ENCODE results near the gene CRK.

DNA sequence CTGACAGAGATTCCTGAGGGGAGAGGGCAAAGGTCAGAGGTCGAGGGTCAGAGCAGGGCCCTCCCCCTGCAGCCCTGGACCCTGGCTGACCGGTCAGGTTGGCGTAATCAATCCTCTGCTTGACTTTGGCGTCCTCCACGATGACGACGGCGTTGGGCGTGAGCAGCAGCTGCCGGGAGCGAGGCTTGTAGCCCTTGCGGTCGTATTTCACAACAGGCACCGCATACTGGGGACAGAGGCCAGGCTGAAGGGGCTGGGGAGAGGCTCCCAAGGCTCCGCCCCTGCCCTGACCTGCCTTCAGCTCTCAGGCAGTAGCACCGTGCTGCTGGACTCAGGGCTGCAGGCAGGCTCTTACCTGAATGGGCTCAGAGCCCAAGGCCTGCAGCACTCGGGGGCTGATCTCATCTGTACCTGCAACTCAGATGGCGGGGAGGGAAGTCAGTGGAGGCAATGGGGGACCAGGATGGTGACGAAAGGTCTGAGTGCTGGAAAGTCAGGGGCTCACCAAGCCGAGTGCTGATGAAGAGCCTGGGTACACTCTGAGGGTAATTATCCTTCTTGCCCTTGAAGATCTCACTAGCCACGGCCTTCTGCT is 12.0 kb upstream of the CRK start:
- TF ChIP-seq POLR2A (IDR thresholded peaks at IDR 0.05; ENCODE audit: low read length) (no peak), GATA1 (IDR thresholded peaks at IDR 0.05; ENCODE audit: low read depth, low read length) (no peak)

All from erythroblast (primary cell).